ENCODE measurements around the gene SPTBN1. TPM values are rescaled to one million over a fixed set of nuclear protein-coding genes. Genes with fewer than 3 reads are reported as not detected.
"Not testable (repeated sequence)": the region's sequence is repeated elsewhere in the genome, so short reads cannot be mapped to it uniquely, and the experiment has no call there.

SPTBN1 gene
- total RNA-seq, 1 donor from 2014 or later = 320 TPM

DNA sequence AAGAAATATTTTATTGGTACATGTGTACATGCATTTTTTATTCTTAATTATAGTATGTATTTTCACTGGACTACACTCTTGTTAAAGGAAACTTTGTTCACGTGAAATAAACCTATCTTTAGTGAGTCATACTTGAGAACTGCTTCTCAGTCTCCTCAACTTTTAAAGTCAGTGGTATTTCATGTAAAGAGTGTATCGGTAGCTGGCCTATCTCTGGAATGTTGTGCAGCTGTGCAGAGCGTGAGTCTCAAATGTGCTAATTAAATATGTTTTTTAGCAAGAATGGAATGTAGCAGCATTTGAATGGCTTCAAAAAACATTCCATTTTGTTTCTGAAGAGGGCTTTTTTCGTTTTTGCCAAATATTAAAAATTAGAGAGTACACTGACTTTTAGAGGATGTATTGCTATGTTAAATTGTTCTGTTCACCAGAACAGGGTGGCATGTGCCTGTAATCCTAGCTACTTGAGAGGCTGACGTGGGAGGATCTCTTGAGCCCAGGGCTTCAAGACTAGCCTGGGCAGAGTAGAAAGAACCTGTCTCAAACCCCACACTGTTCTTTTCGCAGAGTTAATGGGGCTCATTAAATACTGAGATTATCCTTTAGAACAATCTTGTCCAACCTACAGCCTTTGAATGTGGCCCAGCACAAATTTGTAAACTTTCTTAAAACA, 14.3 kb downstream of the SPTBN1 start:
- DNase-seq (ENCODE audit: low spot score) = peak; percentile 75

DNA sequence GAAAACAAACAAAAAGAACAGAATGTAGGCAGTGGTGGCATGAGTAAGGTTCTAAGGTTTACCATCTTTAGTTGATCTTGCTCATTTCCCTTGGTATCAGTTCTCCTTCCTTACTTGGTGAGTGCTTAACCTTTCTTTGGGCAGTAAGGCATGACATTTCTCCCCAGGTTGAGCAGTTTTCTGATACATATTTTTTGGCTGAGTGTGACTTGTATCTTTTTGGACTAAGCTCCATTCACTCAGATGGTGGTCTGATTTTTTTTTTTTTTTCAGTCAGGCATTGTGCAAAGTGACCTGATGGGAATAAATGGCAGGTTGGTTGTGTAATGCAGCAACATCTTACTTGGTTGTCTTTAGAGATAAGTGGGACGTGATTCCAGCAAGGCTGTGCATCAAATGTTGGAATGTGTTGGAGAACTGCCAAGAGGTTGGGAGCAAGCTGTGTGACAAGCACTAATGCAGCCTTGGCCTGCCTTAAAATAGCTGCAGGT, 15.1 kb downstream of the SPTBN1 start:
- DNase-seq (ENCODE audit: low spot score) = peak; percentile 90

DNA sequence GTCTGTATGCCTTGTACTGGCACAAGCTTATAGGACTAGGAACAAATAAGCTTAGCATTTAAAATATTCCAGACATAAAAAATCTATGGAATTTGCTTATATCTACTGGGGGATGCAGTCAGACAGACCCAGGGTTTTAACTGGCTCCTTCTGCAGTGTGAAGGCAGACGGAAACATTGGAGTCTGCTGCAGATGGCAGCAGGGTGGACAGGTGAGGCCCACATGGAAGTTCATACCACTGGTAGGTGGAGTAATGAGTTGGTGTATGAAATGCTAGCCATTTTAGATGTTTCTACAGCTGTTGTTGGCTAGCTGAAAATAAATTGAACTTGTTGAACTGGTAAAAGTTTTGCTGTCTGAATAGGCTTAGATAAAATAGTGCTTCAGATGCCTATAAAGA, 17.7 kb downstream of the SPTBN1 start:
- peak; percentile 71 for DNase-seq (ENCODE audit: low spot score)

DNA sequence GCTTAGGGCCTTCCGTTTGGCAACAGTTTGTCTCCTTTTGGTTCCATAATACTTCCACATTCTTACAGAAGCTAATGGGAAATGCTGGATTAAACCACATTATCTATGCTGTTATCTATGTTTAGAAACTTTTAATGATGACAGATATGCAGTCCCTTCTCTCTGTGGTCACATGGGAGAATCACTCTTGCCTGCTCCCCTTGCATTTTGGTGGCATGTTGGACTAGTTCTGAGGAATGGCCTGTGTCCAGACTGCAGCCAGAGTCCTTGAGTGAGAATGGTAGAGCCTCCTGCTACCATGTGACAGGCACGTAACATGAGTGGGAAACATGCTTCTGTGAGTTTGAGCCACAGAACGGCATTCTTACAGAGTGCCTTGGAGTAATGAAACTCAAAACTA, 19.2 kb downstream of the SPTBN1 start:
- DNase-seq (ENCODE audit: low spot score) = no peak

DNA sequence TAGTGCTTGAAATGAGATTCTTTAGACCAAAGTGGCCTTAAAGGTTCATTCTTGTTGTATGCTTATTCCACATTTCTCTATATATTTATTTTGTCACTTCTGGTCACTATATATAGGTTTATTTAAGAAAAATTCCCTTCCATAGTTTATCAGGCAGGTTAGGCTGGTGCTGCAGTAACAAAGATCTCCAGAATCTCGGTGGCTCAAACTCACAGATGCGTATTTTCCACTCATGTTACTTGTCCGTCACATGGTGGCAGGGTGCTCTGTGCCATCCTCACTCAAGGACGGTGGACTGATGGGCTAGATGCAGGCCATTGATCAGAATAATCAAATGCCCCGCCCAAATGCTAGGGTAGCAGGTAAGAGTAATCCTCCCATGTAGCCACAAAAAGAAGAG, 19.8 kb downstream of the SPTBN1 start:
- no peak for DNase-seq (ENCODE audit: low spot score)

DNA sequence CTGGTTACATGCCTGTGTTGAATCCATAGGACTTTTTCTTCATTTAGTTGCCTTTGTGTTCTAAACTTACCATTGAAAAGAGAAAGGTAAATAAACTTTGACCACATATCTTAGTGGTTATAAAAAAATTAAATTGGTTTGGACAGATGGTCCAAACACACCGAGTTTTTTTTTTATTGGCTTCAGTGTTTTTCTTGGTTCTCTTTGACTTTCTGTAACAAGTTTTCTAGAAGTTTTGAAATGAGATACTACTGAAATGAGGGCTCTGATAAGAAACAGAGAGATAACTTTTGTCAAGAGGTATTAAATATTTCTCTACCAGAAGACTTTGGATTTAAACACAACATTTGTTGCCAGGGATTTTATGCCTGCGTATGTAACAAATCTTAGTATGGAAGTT, 20.7 kb downstream of the SPTBN1 start:
- DNase-seq (ENCODE audit: low spot score) = peak; percentile 84

DNA sequence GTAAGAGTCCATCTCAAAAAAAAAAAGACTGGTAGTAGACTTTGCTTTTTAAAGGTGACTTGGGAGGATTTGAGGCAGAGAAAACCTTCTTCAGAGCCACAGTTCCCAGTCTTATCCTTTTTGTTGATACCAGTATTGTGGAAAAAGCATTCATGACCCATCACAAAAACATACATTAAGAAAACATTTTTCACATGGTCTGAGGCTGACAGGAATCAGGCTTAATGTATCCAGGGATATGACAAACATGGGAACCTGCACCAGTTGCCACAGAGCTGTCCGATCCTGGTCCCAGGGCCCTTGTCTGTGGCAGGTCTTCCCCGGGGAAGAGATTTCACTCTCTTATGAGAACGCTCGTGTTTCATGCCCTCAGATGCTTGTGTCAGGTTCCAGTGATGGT, 21.8 kb downstream of the SPTBN1 start:
- no peak for DNase-seq (ENCODE audit: low spot score)

DNA sequence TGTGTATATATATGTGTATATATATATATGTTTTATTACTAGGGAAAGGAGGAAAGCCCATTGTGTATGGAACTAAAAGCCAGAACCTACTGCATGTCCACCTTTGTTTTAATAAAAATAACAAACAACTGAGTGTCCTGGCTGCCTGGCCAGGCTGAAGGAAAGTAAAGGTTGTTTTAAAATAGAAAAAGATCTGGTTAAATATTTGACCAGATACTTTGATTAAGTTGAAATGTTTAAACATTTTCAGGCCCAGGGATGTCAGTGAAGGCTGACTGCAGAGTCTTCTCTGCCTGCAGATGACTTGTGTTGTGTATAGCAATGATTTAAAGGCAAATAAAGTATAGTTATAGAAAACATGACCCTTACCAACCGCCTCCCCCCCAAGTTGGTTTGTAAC, 22.8 kb downstream of the SPTBN1 start:
- DNase-seq (ENCODE audit: low spot score) = no peak

DNA sequence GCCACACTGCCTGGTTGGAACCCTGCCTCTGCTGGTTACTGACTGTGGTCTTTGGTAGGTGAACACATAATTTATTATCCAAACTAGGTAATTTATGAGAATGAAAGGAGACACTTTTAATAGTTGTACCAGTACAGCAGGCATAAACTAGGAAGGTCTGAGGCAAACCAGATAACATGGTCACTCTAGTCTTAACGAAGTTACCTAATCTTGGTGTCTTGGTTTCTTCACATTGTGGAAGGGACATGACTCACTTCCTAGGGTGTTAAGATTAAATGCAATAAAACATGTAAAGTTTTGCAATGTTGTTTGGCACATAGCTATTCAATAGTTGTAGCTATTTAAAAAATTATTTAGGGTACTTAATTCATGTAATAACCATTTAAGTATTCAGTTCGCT, 23.3 kb downstream of the SPTBN1 start:
- no peak for DNase-seq (ENCODE audit: low spot score)

DNA sequence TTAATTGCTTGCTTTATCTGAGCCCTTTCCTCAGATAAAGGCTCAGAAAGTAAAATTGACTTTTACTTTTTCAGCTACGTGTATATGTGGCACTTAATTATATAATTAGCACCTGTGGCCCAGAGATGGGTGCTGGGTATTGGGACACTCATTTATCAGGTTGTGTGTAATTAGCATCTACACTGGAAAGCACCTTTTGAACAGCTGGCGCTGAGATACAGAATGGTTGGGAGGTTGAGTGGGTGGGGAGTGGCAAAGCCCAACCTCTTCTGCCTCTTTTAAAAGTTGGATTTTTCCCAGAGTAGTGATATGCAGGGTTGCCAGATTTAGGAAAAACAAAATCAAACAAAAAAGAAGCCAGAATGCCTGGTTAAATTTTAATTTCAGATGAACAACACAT, 23.9 kb downstream of the SPTBN1 start:
- DNase-seq (ENCODE audit: low spot score) = no peak

DNA sequence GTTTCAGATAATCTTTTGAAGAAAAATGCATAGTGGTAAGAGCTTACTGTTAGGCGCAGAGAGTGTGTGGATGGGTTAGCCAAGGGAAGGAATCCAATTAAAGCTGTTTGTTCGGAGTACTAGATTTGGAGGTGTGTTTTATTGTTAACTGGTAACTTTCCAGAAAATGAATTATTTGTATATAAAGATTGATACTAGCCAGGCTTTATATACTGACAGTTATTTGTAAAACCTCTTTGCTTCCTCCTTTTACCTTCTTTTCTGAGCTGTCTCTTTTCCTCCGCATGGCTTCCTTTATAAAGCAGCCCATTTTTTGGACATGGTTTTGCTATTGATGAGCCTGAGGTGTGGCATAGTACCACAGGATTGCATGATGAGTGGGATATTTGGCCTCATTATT, 25.6 kb downstream of the SPTBN1 start:
- no peak for DNase-seq (ENCODE audit: low spot score)

DNA sequence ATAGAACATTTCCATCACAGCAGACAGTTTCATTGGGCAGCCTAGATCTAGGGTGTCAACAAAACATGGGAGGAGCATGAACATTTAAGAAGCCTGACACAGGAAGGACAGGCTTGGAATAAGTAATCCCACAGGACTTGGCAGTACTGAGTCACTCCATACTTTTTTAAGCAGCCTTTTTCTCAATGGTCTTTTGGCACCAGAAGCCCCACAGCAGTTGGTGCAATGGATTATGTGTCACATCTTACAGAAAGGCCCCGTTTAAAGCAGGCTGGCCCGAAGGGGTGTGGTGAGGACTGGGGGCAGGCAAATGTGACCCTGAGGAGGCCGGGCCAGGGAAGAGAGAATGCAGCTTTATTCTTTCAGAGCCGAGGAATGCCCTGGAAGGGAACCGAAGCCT, 26.6 kb downstream of the SPTBN1 start:
- DNase-seq (ENCODE audit: low spot score) = peak; percentile 74

DNA sequence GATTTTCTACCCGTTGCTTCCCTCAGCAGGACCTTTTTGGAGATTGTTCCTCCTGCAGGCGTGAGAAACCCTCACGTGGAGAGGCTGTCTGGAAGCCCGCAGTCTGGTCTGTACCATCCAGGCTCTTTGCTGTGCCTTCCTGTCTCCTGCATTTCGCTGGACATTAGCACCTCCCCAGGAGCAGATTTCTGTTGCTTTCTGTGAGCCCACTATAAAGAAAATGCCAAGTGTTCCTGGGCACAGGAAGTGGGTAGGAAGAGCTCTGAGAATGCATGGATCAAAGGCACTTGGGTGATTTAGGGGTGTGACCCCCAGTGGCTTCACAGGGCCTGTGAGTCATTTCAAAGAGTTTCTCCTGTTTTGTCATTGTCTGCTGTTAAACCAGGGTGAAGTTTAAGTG, 27.3 kb downstream of the SPTBN1 start:
- no peak for DNase-seq (ENCODE audit: low spot score)

DNA sequence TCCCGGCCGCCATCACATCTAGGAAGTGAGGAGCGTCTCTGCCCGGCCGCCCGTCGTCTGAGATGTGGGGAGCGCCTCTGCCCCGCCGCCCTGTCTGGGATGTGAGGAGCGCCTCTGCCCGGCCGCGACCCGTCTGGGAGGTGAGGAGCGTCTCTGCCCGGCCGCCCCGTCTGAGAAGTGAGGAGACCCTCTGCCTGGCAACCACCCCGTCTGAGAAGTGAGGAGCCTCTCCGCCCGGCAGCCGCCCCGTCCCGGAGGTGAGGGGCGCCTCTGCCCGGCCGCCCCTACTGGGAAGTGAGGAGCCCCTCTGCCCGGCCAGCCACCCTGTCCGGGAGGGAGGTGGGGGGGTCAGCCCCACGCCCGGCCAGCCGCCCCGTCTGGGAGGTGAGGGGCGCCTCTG, 29.6 kb downstream of the SPTBN1 start:
- not testable (repeated sequence) for DNase-seq (ENCODE audit: low spot score)

DNA sequence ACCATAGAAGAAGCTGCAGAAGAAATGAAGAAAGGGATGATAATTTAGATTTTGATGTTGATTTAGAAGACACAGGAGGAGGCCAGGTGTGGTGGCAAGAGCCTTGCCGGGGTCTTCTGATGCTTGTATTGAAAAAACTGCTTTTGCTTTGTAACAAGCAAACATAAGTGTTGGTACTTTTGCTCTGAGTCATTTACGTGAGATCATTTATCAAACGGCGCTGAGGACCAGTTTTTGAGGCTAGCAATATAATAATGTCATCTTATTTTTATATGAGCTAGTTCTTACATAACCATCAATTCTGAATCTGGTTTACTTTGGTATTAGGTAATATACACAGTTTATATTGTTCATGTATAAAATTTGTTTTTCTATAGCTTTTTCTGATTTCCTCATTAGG, 30.6 kb downstream of the SPTBN1 start:
- DNase-seq (ENCODE audit: low spot score) = no peak

DNA sequence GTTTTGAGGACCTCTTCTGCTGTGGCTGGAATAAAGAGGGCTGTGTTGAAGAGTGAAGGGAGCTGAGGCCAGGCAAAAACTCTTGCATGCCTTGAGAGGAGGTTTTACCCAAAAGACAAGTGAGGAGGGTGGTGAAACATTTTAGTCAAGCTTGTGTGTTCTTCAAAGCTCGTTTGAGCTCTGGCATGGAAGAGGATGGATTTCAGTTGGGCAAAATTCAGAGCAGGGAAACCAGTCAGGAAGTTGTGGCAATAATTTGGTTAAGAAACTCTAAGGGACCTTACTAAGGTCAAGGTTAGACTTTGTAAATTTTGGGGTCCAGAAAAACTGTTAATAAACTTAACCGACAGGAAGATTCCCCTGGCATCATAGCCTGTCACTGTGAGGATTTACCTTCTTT, 34.7 kb downstream of the SPTBN1 start:
- no peak for DNase-seq (ENCODE audit: low spot score)

DNA sequence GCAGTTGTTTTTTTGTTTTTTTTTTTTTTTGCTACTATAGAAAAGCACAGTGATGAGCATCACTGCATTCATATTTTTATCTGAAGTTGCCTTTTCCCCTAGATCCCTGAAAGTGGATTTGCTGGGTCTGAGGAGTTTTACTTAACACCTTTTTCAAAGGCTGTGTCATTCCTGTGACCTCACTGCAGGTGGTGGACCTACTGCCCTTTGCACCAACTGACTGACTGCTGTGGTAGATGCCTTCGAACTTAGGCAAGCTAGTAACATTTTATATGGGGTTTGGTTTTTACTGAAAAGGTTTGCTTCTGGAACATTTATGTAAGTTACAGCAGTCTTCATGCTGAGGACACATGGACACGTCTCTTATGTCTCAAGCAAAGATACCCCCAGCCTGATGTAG, 36.2 kb downstream of the SPTBN1 start:
- no peak for DNase-seq (ENCODE audit: low spot score)

DNA sequence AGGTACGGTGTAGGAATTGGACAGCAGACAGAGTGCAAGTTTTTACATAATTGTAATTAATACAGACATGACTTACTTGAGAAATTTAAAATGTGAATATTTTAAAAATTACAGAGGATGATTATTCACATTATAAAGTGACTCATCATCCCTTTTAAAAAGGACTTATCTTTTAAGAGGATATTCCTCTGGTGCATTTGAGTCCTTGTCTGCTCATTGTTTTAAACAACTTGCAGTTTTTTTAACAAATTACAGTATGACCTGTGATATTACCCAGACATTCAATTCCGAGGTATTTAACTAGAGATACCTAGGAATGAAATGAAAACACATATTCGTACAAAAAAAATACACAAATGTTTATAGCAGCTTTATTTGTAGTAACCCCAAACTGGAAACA, 38.0 kb downstream of the SPTBN1 start:
- no peak for DNase-seq (ENCODE audit: low spot score)

DNA sequence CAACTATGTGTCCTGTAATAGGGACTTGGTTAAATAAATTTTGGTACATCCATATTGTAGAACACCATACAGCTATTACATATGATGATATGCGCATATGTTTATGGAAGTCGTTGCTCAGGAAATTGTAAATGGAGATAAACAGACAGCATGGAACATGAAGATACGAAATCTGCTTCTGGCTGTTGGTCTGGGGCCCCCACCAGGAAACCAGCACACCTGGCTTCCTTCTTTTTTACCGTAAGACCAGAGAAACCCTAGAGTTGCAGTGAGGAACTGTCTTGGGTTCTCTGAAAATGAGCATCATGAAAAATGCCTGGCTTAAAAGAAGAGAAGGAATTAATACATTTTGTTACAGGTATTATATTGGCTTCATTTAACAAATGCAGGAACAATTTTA, 40.8 kb downstream of the SPTBN1 start:
- no peak for DNase-seq (ENCODE audit: low spot score)

DNA sequence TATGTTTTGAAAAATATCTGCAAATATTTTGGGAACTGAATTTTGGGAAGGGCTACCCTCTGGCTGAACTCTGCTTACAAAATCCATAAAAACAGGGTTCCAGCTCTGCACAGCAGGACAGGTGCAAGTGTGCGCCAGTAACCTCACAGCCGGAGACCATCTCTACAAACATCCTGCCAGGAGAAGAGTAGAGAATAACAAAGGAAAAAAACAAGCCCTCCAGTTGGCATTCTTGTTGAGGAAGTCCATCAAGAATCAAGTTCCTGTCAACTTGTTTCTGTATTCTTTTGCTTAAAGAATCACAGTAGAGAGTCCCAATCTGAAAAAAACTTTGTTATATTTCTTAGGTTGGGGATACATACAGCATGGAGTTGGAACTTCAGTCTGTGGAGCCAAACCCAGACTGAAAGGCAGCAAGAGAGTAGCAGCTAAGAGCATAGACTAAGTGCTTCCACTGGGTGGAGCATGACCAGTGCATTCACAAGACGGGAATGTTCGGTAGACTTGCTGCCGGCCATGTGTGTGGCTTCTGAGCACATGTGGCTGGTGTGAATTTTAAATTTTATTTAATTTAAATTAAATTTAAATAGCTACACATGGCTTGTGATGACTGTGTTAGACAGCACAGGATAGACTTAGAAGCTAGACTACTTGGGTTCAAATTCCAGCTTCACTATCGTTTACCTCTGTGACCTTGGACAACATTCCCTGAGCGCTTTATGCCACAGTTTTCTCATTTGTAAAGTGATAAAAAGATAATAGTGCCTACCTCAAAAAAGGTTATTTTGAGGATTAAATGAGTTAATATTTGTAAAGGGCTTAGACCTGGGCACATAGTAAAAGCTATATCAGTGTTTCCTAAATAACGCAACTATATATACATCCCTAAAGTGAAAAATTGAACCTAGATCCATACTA, 41.9 kb downstream of the SPTBN1 start:
- DNase-seq (ENCODE audit: low spot score) = no peak

DNA sequence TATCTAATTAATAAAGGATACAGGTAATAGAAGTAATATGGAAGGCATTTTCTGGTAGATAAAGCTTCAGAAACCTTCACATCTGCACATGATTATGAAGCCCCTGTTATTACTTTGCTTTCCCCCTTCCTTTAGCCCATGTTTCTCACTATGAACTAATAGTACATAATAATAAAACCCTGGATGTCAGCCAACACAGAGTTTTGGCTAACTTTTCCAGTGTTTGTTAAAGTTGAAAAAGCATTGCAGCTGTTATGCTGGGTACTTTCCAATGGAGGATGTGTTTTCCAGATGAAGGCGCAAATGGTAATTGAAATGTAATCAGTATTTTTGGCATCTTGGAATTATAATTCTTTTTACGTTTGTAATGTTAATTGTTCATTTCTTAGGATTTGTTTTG, 43.5 kb downstream of the SPTBN1 start:
- peak; percentile 65 for DNase-seq (ENCODE audit: low spot score)

DNA sequence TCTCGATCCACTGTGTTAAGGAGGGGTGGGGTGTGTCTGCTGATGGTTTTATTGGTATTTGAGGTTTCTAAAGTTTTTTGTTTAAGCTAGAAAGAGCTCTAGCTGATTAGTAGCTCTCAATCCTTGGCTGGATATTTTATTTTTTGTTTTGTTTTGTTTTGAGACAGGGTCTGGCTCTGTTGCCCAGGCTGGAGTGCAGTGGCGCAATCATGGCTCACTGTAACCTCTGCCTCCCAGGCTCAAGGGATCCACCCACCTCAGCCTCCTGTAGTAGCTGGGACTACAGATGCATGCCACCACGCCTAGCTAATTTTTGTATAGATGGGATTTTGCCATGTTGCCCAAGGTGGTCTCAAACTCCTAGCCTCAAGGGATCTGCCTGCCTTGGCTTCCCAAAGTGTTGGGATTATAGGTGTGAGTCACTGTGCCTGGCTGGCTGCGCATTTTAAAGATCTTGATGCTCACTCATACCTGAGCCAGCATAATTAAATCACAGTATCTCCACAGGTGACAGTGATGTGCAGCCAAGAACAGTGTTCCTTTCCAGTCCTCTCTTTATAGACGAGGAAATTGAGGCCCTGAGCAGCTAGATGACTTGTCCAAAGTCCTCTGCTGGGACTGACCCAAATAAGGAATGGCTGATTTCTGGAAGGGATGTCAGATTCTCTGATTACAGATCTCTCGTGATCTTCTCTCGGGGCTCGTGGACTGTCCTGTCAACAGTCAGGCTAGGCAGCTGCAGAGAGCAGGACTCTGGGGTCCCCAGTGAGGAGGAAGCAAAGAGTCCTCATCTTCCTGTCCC, 44.5 kb downstream of the SPTBN1 start:
- DNase-seq (ENCODE audit: low spot score) = no peak

Data from umbilical cord (tissue), 2 donors.